Muscle of arm (tissue), 12 donors: ENCODE data around the gene SLC25A22. TPM values are rescaled to one million over a fixed set of nuclear protein-coding genes. Genes with fewer than 3 reads are reported as not detected.

Experiments used
- DNase-seq: peaks from one replicate; pipeline ENCODE4 v3.0.0-alpha.2; 2013
- polyA plus RNA-seq, 12 donors: library from polyadenylated mRNA; unstranded; fragments of 120-200 nt; gene quantifications; one replicate each; pipeline ENCODE4 v1.2.1, GENCODE V29; 2013; ENCODE audit not compliant: insufficient read length in 12 of 12

Gene SLC25A22
- polyA plus RNA-seq, 12 donors, result 7.9 to 15.5 (median 10.6) TPM; not detected in 1

DNA sequence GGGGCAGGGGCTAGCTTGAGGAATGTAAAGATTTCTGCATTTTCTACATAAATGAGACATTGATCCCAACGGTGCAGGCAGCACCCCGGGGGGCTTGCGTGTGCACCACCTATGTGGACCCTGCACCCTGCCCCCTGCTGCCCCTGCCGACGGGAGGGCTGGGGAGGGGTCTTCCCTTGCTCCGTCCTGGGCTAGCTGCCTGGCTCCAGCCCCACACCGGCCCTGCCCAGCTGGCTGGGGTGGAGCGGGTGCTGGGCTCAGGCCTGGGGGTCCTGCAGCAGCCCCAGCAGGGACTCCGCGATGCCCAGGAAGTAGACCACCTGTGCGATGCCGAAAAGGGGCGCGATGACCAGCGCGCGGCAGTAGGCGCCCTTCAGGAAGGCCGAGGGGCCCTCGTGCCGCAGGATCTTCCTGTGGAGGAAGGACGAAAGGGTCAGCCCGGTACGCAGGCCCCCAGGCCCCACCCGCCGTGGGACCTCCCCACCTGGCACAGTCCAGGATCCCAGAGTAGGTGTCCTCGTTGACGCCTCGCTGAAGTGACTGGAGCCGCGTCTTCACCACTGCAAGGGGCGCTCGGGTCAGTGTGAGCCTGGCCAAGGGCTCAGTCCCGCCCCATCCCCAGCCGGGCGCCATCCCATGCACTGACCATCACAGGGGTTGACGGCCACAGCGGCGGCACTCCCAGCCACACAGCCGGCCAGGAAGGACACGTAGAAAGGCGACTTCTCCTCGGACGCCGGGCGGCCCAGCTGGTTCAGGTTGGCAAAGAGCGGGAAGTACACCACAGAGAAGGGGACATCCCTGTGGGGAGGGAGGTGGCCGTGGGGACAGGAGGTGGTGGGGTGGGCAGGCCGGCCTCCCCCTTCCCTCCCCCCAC lies 6.2 kb downstream of the SLC25A22 start:
- no peak for DNase-seq

DNA sequence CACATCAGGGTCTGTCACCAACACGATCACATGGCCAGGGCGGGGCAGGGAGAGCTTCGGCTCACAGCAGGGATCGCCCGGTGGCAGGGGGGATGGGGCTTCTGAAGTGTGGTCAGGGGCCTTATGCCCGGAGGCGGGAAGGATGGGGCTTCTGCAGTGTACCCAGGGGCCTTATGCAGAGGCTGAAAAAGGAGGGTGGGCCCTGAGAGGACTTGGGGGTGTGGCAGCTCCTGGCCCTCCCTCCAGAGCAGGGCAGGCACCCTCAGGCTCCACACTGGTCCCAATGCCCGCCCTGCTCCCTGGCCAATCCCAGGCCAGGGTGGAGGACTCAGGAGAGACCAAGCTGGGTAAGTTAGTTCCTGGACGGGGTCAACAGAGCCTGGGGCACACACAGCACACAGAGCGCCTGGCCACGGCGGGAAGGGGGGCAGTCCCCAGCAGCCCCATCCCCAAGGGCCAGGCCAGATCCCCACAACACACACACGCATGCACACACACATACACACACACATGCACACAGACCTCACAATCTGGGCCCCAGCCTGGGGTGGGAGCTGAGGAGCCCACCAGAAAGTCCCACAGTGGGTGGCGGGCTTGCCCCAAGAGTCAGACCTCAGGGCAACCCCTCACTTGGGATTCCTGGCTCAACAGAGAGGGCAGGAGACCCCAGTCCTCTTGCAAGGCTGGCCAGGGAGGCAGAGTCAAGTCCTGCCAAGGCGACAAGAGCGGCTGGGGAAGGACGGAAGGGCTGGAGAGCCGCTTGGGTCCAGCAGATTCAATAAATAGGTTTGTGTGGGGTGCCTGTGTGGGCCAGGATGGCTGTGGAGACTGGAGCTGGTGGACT lies 7.1 kb downstream of the SLC25A22 start:
- DNase-seq, result no peak

DNA sequence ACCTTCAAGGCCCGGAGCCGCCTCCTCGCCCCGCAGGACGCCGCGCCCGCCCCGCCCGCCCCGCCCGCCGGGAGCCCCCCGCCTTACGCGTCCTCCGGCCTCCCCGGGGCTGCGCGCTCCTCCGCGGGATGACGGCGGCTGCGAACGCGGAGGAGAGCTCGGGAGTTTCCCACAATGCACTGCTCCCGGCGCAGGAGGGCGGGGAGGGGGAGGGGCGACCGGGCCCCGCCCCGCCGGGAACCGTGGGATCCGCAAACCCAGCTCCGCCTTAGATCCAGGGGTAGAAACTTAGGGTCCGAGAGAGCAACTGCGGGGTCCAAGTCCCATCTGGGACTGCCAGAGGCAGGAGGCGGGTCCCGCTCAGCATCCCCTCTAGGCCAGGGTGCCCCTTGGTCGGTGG lies 8.1 kb downstream of the SLC25A22 start, which contains the start of gene CEND1:
CEND1 (minus strand) TSS at position 148 of the 400 bp plus-strand sequence. CDS start 1,514 bp downstream, outside the sequence.
- no peak for DNase-seq

DNA sequence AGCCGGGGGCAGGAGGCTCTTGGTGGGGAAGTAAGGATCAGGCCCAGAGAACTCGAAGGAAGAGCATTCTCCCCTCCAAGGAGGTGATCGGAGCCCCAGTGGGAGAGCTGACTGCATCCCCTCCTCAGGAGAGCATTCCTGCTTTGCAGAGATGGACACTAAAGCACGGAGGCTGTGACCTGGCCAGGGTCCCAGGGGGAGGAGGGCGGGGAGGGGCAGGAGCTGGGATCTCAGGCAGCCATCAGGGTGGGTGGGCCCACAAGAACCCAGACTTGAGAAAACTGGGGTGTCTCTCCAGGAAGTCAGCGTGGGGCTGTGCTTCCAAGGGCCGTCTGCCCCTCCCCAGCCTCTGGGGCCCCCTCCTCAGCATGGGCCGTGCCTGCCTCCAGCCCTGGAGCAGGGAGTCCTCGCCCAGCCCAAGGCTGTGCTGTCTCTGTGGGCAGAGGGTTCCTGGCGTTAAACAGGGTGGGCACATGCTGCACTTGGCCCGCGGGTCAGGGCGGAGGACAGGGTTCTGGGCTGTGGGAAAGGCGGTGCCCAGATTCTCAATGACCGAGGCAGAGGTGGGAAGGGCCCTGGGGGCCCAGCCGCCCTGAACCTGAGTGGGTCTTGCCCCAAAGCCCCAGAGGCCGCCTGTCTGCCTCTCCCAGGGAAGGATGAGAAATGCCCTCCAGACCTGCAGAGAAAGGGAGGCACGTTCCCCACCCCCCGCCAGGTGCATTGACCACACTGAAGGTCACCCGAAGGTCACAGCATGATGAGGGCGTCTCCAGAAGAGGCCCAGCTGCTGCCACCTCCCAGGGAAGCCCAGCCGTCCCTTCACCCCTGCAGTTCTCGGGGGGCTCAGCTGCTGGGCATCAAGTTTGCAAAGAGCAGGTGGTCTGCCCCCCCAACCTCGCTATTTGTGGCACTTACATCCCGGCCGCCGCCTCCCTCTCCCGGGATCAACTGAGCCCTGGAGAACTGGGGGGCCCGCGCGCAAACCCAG lies 8.8 kb downstream of the SLC25A22 start:
- DNase-seq, result no peak

DNA sequence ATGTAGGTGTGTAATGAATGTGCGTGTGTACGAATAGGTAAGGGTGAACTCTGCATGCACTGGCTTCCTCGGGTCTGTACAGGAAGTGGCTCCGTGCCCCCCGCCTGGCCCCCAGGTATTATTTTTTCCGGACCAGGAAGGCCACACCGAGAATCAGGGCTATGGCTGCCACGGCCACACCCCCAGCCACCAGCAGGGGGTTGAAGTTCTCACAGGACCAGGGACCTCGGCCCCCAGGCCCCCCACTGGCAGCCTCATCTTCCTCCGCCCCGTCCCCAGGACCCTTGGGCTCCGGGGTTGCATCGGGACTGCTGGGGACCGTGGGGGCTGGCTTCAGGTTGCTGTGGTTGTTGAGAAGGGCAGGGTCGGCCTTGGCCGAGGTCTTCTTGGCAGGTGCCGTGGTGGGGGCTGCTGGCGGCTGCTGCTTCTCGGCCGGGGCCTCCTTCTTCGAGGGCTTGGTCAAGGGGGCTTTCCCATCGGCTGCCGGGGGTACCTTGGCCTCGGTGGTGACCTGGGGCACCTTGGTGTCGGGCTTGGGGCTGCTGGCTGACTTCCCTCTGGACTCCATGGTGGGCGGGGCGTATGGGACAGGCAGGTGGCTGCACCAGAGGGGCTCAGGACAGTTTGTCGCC lies 10.0 kb downstream of the SLC25A22 start:
- no peak for DNase-seq

DNA sequence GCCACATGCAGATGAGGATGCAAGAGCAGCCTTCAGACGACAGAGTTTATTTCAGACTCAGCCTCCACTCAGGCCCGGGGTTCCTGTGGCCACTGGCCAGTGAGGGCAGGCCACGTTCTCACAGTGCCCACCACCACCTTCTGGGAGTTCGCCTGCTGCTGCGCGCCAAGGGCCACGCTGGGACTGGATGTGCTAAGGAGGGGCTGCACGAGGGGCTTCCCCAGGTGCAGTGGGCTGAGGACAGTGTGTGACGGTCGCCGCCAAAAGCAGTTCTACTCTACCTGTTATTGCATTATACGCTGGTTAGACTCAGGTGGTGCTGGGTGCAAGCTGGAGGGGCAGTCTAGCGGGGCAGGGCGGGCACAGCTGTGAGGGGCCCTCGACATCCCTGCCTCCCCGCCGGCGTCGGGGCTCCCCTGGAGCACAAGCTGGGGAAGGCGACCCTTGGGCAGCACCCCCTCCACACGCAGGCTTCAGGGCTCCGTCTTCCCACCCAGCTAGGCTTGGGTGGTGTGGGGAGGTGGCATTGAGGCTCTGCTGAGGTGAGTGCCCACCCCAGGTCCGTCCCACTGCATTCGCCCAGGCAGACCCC lies 10.9 kb downstream of the SLC25A22 start:
- DNase-seq, result no peak

DNA sequence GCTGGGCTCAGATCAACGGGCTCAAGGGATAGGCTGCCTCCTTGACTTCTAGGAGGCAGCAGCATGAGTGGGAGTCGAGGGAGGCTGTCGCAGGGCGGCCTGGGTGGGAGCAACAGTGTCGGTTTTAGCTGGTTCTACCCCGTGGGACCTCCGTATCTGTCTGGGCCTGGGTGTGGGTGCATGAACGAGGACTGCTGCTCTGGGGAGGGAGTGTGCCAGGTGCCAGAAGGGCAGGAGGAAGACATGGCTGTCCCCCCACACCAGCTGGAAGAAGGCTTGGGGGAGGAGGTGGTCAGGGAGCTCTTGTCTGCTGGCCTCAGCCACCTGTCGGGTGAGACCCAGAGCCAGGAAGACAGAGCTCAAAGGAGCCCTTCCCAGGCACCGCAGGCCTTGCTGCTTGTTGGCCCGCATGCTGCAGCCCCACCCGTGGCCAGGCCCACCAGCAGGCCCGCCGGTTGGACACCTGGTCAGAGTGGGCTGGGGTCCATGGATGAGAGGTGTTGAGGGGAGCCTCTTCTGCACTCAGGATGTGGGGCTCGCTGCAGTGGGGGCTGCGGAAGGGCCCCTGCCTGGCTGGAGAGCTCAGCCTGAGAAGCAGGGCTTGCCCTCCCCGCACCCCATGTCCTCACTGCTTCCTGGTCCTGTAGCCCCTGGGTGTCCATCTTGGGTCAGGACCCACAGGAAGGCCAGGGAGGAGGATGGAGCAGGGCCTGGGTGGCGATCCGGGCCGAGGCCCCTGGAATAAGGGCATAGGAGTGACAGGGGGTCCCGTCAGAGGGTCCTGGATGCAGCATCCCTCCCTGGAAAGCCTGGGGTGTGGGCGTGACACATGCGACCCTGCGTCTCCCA lies 11.6 kb downstream of the SLC25A22 start:
- no peak for DNase-seq

DNA sequence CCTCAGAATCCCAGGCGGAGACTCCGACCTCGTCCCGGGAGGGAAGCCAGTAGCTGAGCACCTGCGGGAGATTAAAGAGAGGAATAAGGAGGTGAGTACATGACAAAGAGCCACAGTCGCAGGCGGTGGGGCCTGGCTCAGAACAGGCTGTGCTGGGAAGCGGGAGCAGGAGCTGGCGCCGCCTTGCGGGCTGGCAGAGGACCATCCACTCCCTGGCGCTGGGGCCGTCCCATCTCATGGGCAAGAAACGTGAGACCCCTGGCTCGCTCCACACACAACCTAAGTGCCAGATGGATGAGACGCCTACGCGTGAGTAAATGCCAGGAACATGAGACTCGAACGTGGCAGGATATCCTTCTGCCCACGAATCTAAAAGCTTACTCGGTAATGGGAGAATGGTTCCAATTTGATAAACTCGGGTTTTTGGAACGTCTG lies 14.5 kb downstream of the SLC25A22 start:
- peak; percentile 71 for DNase-seq

DNA sequence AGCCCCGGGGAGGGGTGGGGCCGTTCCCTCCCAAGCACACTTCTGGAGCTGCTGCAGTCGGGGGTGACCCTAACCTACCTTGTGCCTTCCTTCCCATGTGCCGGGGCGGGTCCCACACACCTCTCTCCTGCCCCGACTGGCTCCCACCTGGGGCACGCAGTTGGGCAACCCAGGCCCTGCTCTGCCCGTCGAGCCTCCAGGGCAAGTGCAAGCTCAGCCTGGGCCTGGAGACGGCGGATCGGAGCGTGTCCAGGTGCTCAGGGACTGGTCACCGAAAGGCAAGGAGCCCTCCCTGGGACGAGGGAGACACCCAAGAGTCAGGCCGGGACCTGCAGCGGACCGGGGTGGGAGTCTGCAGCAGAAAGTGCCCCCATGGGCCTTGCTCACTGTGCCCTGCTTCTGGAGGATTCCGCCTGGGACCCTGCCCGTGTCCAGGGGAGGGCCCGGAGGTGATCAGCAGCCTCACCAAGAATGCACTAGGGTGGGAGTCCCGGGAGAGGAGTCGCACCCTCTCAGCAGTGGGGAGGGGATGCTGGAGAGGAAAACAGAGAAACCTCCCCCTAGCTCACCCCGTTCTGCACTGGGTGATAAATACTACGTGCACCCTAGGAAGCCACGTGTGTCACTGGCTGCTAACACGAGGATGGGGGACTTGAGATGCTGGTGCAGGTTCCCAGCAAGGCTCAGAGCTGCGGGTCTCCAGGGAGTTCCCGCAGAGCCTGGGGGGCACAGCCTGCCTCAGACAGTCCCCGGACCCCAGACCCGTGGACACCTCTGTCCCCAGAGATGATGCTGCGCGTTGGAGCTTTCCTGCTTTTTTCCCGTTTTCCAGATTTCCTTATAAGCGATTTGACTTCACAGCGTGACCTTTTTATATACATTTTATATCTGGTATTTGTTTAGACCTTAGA lies 15.6 kb downstream of the SLC25A22 start:
- no peak for DNase-seq

DNA sequence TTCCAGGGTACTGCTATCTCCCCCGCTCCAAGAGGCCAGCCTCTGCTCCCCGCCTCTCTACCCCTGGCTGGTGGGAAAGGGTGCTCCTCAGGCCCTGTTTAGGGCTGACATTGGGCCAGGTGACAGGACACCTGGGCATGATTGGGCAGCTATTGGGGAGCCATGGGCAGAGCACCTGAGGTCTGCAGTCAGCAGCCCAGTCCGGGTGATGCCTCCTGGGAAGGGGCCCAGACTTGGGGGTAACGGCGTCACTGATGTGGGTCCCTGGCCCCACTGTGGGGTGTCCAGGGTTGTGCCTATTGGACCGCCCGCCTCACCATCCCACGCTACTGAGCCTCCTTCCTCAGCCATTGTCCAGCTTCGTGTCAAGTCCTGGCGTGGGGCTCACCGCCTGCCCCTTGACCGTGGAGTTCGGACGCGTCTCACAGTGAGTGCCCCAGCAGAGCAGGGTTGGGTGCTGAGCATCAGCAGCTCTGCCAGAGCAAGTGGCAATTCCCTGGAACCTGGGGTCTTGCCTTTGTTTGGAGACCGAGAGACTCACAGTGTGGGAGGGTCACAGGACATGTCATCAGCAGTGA lies 18.0 kb downstream of the SLC25A22 start:
- DNase-seq, result no peak

DNA sequence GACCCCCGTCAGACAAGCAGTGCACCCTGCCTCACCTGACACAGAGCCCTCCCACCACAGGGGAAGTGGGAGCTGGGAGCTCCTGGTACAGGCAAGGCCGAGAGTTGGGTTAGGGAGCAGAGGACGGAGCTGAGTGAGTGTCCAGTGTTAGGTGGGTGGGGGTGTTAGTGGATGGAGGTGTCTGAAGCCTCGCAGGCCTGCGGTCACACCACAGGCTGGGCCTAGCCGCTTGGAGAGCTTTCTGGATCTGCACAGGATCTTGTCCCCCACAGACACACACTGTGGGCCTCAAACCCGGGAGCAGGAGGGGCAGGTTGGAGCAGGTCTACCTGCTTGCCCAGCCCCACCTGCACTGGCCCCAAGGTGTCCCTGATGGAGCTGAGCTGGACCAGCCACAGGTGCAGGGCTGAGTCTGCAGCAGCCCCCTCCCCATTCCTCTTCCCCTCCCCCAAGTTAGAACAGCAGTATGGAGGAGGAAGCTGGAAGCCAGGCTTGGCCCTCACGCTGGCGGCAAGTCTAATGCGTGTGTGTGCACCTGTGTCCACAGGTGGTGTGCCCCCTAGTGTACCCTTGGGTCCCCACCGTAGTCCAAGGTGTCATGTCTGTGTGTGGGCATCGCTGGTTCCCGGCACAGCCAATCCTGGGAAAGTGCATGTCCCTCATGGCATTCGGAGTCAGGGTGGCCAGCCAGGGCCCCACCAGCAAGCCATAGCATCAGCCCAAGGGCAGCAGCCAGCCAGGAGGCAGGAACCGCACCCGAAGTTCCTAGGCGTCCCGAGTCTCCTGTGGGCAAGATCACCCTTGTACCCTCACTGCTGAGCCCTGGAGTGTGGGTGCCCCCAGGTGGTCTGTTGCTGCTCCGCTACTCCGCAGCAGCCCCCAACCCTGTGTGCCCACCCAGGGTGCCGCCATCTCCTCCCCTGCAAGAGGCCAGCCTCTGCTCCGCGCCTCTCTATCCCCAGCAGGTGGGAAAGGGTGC lies 18.8 kb downstream of the SLC25A22 start:
- no peak for DNase-seq

DNA sequence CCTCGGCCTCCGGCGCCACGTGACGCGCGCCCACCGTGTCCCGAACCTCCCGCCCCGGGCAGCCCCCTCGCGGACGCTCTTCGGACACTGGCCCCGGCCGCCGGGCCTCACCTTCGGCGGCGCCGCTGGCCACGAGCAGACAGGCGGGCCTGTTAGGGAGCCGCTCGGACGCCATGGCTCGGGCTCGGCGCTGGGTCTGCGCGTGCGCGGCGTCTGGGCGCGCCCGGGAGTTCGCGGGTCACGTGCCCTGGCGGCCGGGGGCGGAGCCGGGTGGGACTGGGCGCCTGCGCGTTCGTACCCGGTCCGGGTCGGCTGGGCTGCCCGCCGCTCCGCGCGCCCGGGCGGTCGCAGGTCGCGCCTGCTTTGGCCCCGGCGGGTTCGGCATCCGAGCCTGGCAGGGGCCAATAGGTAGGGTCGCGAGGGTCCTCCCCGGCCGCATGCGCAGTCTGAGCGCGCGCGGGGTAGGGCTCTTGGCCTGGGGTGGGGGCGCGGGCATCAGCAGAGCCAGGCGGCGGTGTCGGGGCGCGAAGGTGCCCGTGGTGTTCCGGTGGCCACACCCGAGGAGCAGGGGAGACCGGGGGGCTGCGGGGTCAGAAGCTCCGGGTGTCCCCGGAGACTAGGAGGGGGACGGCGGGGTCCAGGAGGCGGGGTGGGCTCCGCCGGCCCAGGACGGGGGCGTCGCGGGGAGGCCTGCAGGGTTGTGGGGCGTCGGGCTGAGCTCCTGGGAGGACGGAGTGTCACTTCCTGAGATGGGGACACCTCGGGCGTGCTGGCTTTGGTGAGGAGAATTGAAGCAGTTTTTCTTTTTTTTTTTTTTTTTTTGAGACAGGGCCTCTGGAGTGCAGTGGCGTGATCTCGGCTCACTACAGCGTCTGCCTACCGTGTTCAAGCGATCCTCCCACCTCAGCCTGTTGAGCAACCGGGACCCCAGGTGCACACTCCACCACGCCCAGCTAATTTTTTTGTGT lies 20.5 kb downstream of the SLC25A22 start, which contains the start of gene GATD1:
GATD1 (minus strand) TSS at position 200 of the 968 bp plus-strand sequence; CDS start at position 175, 25 bp downstream.
- DNase-seq, result peak; percentile 91

DNA sequence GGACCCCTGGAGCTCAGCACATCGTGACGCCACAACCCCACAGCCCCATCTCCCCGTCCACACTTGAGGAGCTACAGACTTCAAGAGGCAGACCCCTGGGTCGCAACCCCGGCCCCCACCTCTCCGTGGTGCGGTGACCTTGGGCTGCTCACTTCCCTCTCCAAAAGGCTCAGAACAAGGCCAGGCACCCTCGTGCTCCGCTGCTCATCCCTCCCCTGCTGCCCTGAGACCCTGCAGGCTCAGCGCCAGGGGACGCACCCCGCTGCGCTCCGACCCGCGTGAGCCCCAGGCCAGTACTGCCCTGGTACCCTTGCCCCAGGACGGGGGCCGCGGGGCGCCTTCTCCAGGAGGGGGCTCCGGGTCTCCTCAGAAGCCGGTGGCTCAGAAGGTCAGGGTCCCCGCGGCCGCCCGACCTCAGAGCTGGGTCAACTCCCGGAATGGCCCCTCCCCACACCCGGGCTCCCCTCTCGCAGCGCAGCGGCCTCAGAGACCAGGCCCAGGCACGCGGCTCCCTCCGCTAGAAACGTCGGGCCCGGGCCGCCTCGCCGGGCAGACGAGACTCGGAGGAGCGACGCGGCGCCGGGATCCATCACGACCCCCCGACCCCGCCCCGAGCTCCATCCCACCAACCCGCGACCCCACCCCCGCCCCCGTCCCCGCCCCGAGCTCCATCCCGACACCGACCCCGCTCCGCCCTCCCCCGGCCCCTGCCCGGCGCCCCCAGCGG lies 21.4 kb downstream of the SLC25A22 start:
- DNase-seq, result no peak

DNA sequence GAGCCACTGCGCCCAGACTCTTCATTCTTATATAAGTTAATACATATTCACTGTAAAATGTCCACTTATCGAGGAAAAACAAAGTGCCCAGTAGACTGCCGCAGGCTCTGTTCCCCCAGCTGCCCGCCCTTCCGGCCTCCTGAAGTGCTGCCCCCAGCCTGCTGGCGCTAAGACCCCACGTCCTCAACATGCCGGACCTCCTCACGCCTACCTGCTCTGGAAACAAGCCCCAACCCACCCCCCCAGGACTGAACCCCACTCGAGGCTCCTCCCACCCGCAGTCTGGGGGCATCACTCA lies 21.9 kb downstream of the SLC25A22 start:
- DNase-seq, result no peak
